Trophoblast cell (in vitro differentiated cells and primary cell): Measurements from ENCODE around the gene TMEM120B.
A peak's percentile ranks its signal among the peaks of the same experiment; 100 is the strongest.

Source experiments
- DNase-seq, 2 donors: peaks; one replicate each; pipeline ENCODE4 v3.0.0-alpha.2; 2016
- H2AFZ ChIP-seq: 2 replicates; pipeline ENCODE4 v1.6.1; 2013; ENCODE audit warnings: low read length, moderate library complexity, mild to moderate bottlenecking; ENCODE audit not compliant: insufficient read depth, poor library complexity
- H2AK5ac ChIP-seq: 2 replicates; pipeline ENCODE4 v1.6.1; 2013; ENCODE audit warnings: mild to moderate bottlenecking, low read length
- H2BK120ac ChIP-seq: 2 replicates; pipeline ENCODE4 v1.6.1; 2013; ENCODE audit warnings: low read length, mild to moderate bottlenecking, moderate library complexity; ENCODE audit not compliant: insufficient read depth, poor library complexity
- H2BK12ac ChIP-seq: 2 replicates; pipeline ENCODE4 v1.6.1; 2013; ENCODE audit warnings: mild to moderate bottlenecking, low read length, moderate library complexity
- H2BK5ac ChIP-seq: 2 replicates; pipeline ENCODE4 v1.6.1; 2013; ENCODE audit warnings: low read length, low read depth, moderate library complexity, mild to moderate bottlenecking; ENCODE audit not compliant: poor library complexity
- H3K14ac ChIP-seq: 2 replicates; pipeline ENCODE4 v1.6.1; 2013; ENCODE audit warnings: mild to moderate bottlenecking, low read length
- H3K18ac ChIP-seq: 2 replicates; pipeline ENCODE4 v1.6.1; 2013; ENCODE audit warnings: mild to moderate bottlenecking, low read length
- H3K23ac ChIP-seq: 2 replicates; pipeline ENCODE4 v1.6.1; 2013; ENCODE audit warnings: low read length
- H3K27ac ChIP-seq: 2 replicates; pipeline ENCODE4 v1.5.1; 2013; ENCODE audit warnings: low read depth, mild to moderate bottlenecking, inconsistent platforms, low read length, moderate library complexity
- H3K27me3 ChIP-seq: 2 replicates; pipeline ENCODE4 v1.6.1; 2013; ENCODE audit warnings: inconsistent platforms, mild to moderate bottlenecking, low read length, moderate library complexity; ENCODE audit not compliant: insufficient read depth
- H3K36me3 ChIP-seq, 2 experiments: 1 replicate in 1 of 2; 2 replicates in 1 of 2; pipeline ENCODE4 v1.6.1; 2013; ENCODE audit warnings: low read length in 2 of 2, mild to moderate bottlenecking in 2 of 2, moderate library complexity in 1 of 2; ENCODE audit not compliant: insufficient read depth in 2 of 2, control insufficient read depth in 1 of 2
- H3K4ac ChIP-seq: 2 replicates; pipeline ENCODE4 v1.6.1; 2013; ENCODE audit warnings: low read depth, mild to moderate bottlenecking, low read length, moderate library complexity
- H3K4me1 ChIP-seq, 2 experiments: 1 replicate in 1 of 2; 2 replicates in 1 of 2; pipeline ENCODE4 v1.6.1; 2013; ENCODE audit warnings: low read length in 2 of 2, mild to moderate bottlenecking in 2 of 2, moderate library complexity in 1 of 2; ENCODE audit not compliant: insufficient read depth in 2 of 2, control insufficient read depth in 1 of 2
- H3K4me2 ChIP-seq: 2 replicates; pipeline ENCODE4 v1.6.1; 2013; ENCODE audit warnings: inconsistent platforms, mild to moderate bottlenecking, low read length, moderate library complexity
- H3K4me3 ChIP-seq: 2 replicates; pipeline ENCODE4 v1.5.1; 2013; ENCODE audit warnings: mild to moderate bottlenecking, low read depth, low read length, inconsistent platforms
- H3K79me1 ChIP-seq: one replicate; pipeline ENCODE4 v1.6.1; 2013; ENCODE audit warnings: low read length
- H3K79me2 ChIP-seq: 2 replicates; pipeline ENCODE4 v1.6.1; 2013; ENCODE audit warnings: low read length, mild to moderate bottlenecking; ENCODE audit not compliant: control insufficient read depth, insufficient read depth, poor library complexity
- H3K9ac ChIP-seq: 2 replicates; pipeline ENCODE4 v1.6.1; 2013; ENCODE audit warnings: mild to moderate bottlenecking, low read length
- H3K9me3 ChIP-seq: 2 replicates; pipeline ENCODE4 v1.6.1; 2013; ENCODE audit warnings: low read depth, mild to moderate bottlenecking, control low read depth, inconsistent platforms, low read length; ENCODE audit not compliant: insufficient read depth
- H4K12ac ChIP-seq: 2 replicates; pipeline ENCODE4 v1.6.1; 2013; ENCODE audit warnings: low read depth, mild to moderate bottlenecking, low read length, moderate library complexity
- H4K8ac ChIP-seq: 2 replicates; pipeline ENCODE4 v1.6.1; 2013; ENCODE audit warnings: low read depth, mild to moderate bottlenecking, low read length, moderate library complexity
- H4K91ac ChIP-seq: one replicate; pipeline ENCODE4 v1.6.1; 2013; ENCODE audit warnings: low read depth, mild to moderate bottlenecking, low read length, moderate library complexity
- WGBS: extraction: QIAGEN DNeasy Blood & Tissue Kit; methylation state at CpG from one replicate; pipeline ENCODE4 v1.1.7; 2013; ENCODE audit warnings: missing lambda C conversion rate; ENCODE audit not compliant: insufficient read length, insufficient coverage; ENCODE audit errors: extremely low coverage; 5-methylcytosine and 5-hydroxymethylcytosine counted together

The TMEM120B gene

DNA sequence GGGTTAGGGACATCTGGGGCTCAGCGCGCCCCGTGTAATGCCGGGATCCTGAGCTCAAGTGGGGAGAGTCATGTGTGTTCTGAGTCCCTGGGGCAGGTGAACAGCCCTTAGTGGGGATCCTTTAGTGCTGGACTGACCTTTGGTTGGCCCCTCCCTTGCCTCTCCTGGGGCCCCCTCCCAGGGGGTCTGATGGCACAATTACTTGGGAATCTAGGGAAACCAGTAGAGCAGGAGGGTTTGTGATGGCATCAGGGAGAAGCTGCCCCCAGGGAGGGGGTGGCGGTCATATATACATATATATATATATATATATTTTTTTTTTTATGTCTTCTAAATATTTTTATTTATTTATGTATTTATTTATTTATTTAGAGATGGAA lies 43.0 kb upstream of the TMEM120B start, which contains the start of gene MORN3:
Gene MORN3 (minus strand): TSS at position 134 of the 380 bp plus-strand sequence. CDS start 171 bp downstream, outside the sequence.
- Histone ChIP-seq H2BK12ac (peak within 1 kb of the TSS; percentile 34), H3K4me2 (peak within 1 kb of the TSS; percentile 31), H3K27me3 (no peaks in the 10 kb centered on the region), H3K9ac (no peak within 1 kb of the TSS), H2AFZ (peak within 1 kb of the TSS; percentile 1), H3K36me3 (no peaks in the 10 kb centered on the region), H4K12ac (peak within 1 kb of the TSS; percentile 48), H2AK5ac (peak within 1 kb of the TSS; percentile 93), H3K79me2 (peaks cover 2% of the 10 kb centered on the region), H3K4ac (peak within 1 kb of the TSS; percentile 31), H2BK120ac (peak within 1 kb of the TSS; percentile 48), H4K91ac (peak within 1 kb of the TSS; percentile 60), H3K79me1 (peaks cover 5% of the 10 kb centered on the region), H3K18ac (peak within 1 kb of the TSS; percentile 77), H3K27ac (no peak within 1 kb of the TSS), H3K23ac (no peak within 1 kb of the TSS), H4K8ac (peak within 1 kb of the TSS; percentile 3), H3K4me1 (peaks cover 11 to 13% of the 10 kb centered on the region in 2 experiments), H2BK5ac (peak within 1 kb of the TSS; percentile 4), H3K14ac (peak within 1 kb of the TSS; percentile 12), H3K9me3 (no peaks in the 10 kb centered on the region), H3K4me3 (no peak within 1 kb of the TSS)
- DNase-seq, result peak in 1 of 2 donors; percentile 58
- WGBS, result no CpG with 5 or more reads among the region's 5 CpGs

DNA sequence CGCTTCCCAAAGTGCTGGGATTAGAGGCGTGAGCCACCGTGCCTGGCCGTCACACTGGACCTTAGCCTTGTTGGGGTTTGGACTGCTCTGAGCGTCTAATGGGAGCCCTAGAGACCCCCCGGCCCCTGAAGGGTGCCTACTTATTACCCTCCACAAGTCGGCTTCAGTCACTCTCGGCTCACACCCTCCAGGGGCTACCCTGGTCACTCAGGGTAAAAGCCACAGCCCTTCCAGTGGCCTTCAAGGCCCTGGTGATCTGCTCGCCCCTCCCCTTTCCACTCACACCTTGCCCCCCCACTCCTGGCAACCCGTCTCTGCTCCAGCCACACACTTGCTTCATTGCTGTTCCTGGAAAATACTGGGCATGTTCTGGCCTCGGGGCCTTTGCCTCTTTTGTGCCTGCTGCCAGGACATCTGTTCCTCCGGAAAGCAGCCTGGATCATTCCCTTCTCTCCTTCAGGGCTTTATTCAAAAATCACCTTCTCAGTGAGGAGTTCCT lies 39.5 kb upstream of the TMEM120B start:
- H3K4me2 ChIP-seq, result peak overlapping the region; percentile 73
- no peaks in the 10 kb centered on the region for H3K36me3 ChIP-seq
- no peak overlapping the region for H3K4me3 ChIP-seq
- peak in 1 of 2 donors; percentile 51 for DNase-seq
- WGBS, result no CpG with 5 or more reads among the region's 12 CpGs
- H3K23ac ChIP-seq, result no peak overlapping the region
- no peaks in the 10 kb centered on the region for H3K9me3 ChIP-seq
- no peak overlapping the region for H2BK5ac ChIP-seq
- no peak overlapping the region for H3K27ac ChIP-seq
- H4K8ac ChIP-seq, result peak overlapping the region; percentile 96
- no peak overlapping the region for H3K9ac ChIP-seq
- H2BK12ac ChIP-seq, result no peak overlapping the region
- peak overlapping the region; percentile 88 for H2AFZ ChIP-seq
- peak overlapping the region; percentile 59 for H4K91ac ChIP-seq
- peak overlapping the region; percentile 4 for H3K18ac ChIP-seq
- peaks cover 2% of the 10 kb centered on the region for H3K79me2 ChIP-seq
- H2AK5ac ChIP-seq, result peak overlapping the region; percentile 15
- H2BK120ac ChIP-seq, result no peak overlapping the region
- H3K4me1 ChIP-seq, result peaks cover 11 to 13% of the 10 kb centered on the region in 2 experiments
- no peak overlapping the region for H3K4ac ChIP-seq
- peak overlapping the region; percentile 79 for H4K12ac ChIP-seq
- no peaks in the 10 kb centered on the region for H3K27me3 ChIP-seq
- peak overlapping the region; percentile 53 for H3K14ac ChIP-seq
- H3K79me1 ChIP-seq, result peaks cover 5% of the 10 kb centered on the region

DNA sequence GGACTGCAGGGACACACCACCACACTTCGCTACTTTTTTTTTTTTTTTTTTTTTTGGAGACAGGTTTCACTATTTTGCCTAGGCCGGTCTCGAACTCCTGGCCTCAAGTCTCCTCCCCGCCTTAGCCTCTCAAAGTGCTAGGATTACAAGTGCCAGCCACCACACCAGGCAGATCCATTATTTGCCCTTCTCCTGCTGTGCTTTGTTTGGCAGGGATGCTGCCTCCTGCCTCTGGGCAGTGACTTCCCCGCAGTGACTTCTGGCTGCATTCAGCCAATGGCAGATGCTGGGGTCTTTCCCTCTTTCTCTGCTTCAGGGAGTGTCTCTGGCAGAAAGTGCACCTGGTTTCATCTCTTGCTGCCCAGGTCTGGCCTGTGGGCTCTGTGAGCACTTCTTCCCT lies 36.4 kb upstream of the TMEM120B start:
- Histone ChIP-seq H2AK5ac (no peak overlapping the region), H2BK12ac (no peak overlapping the region), H3K9ac (no peak overlapping the region), H3K79me1 (peaks cover 5% of the 10 kb centered on the region), H4K8ac (no peak overlapping the region), H3K23ac (no peak overlapping the region), H3K18ac (no peak overlapping the region), H4K12ac (no peak overlapping the region), H3K79me2 (no peaks in the 10 kb centered on the region), H4K91ac (no peak overlapping the region), H3K27me3 (no peaks in the 10 kb centered on the region), H3K27ac (no peak overlapping the region), H3K4me3 (no peak overlapping the region), H2BK5ac (no peak overlapping the region), H3K4ac (no peak overlapping the region), H3K4me1 (peaks cover 3 to 6% of the 10 kb centered on the region in 2 experiments), H2AFZ (no peak overlapping the region), H3K9me3 (no peaks in the 10 kb centered on the region), H3K4me2 (no peak overlapping the region), H3K36me3 (no peaks in the 10 kb centered on the region), H2BK120ac (no peak overlapping the region), H3K14ac (no peak overlapping the region)
- DNase-seq, result no peak
- WGBS, result no CpG with 5 or more reads among the region's 5 CpGs

DNA sequence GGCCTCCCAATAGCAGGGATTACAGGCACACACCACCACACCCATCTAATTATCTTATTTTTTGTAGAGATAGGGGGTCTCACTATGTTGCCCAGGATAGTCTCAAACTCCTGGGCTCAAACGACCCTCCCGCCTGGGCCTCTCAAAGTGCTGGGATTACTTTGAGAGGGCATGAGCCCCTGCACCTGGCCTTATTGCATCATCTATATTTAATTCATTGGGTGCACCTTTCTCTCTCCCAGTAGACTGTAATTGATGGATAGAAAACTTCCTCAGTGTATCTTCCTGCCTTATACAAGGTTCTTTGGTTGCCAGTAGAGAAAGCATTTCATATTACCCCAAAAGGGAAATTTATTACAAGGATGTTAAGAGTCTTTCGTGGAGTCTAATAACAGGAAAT lies 34.2 kb upstream of the TMEM120B start:
- H3K9ac ChIP-seq, result no peak overlapping the region
- H3K4me3 ChIP-seq, result no peak overlapping the region
- H3K79me2 ChIP-seq, result no peaks in the 10 kb centered on the region
- no peak overlapping the region for H3K14ac ChIP-seq
- no peak overlapping the region for H3K27ac ChIP-seq
- H3K4me2 ChIP-seq, result no peak overlapping the region
- no peak overlapping the region for H3K18ac ChIP-seq
- no peak overlapping the region for H2AK5ac ChIP-seq
- H2AFZ ChIP-seq, result no peak overlapping the region
- H3K4ac ChIP-seq, result no peak overlapping the region
- no peak overlapping the region for H2BK12ac ChIP-seq
- H3K79me1 ChIP-seq, result no peaks in the 10 kb centered on the region
- no peaks in the 10 kb centered on the region for H3K36me3 ChIP-seq
- H3K23ac ChIP-seq, result no peak overlapping the region
- no peaks in the 10 kb centered on the region for H3K27me3 ChIP-seq
- H4K12ac ChIP-seq, result no peak overlapping the region
- H3K9me3 ChIP-seq, result no peaks in the 10 kb centered on the region
- DNase-seq, result no peak
- H4K8ac ChIP-seq, result no peak overlapping the region
- no peaks in the 10 kb centered on the region for H3K4me1 ChIP-seq
- no CpG with 5 or more reads among the region's 3 CpGs for WGBS
- H2BK5ac ChIP-seq, result no peak overlapping the region
- H4K91ac ChIP-seq, result no peak overlapping the region
- no peak overlapping the region for H2BK120ac ChIP-seq
